GM12878 (cell line): ENCODE results near the gene ZNF678.

Source experiments
- EGR1 ChIP-seq, 2 experiments: IDR thresholded peaks; 1 replicate in 1 of 2; 2 replicates in 1 of 2; pipeline ENCODE4 v1.6.1; 2011 to 2012; ENCODE audit warnings: low read depth in 2 of 2, low read length in 2 of 2, borderline replicate concordance in 1 of 2, mild to moderate bottlenecking in 1 of 2, moderate library complexity in 1 of 2
- ETV6 ChIP-seq, 2 experiments: fragments of 450-650 bp in 1 of 2; IDR thresholded peaks in 1 of 2; conservative IDR thresholded peaks in 1 of 2; 2 replicates each; pipeline ENCODE4 v1.6.1; 2014; ENCODE audit warnings: antibody characterized with exemption in 1 of 2, borderline replicate concordance in 1 of 2, low read depth in 1 of 2, mild to moderate bottlenecking in 1 of 2, moderate library complexity in 1 of 2
- KDM1A ChIP-seq: fragments of 200-600 bp; sonication (generic); IDR thresholded peaks from 2 replicates; pipeline ENCODE4 v1.6.1; 2016; ENCODE audit warnings: borderline replicate concordance
- MXI1 ChIP-seq: fragments of 150-350 bp; IDR thresholded peaks from 2 replicates; pipeline ENCODE4 v1.6.1; 2011; ENCODE audit warnings: low read depth, mild to moderate bottlenecking, inconsistent platforms, low read length, improper control_type of control experiment
- PML ChIP-seq: IDR thresholded peaks from 2 replicates; pipeline ENCODE4 v1.6.1; 2012; ENCODE audit warnings: low read length, inconsistent platforms
- POLR2AphosphoS5 ChIP-seq: IDR thresholded peaks from 2 replicates; pipeline ENCODE4 v1.6.1; 2011; ENCODE audit warnings: mild to moderate bottlenecking, low read length, inconsistent platforms
- TBL1XR1 ChIP-seq: IDR thresholded peaks from 2 replicates; pipeline ENCODE4 v1.6.1; 2012; ENCODE audit warnings: low read depth, low read length, improper control_type of control experiment
- TCF12 ChIP-seq: IDR thresholded peaks from 2 replicates; pipeline ENCODE4 v1.6.1; 2011; ENCODE audit warnings: low read depth, mild to moderate bottlenecking, low read length
- YBX1 ChIP-seq: fragments of 450-650 bp; IDR thresholded peaks from 2 replicates; pipeline ENCODE4 v1.6.1; 2016; ENCODE audit warnings: antibody characterized with exemption
- TF ChIP-seq, protein P1 (sequence below), 3 experiments: IDR thresholded peaks in 2 of 3; conservative IDR thresholded peaks in 1 of 3; 2 replicates each; pipeline ENCODE4 v1.5.1; 2011; ENCODE audit warnings: low read depth in 3 of 3, low read length in 3 of 3, mild to moderate bottlenecking in 3 of 3, control low read depth in 2 of 3, moderate library complexity in 2 of 3, inconsistent platforms in 1 of 3, mixed read lengths in 1 of 3; ENCODE audit not compliant: control insufficient read depth in 2 of 3, insufficient read depth in 1 of 3; ENCODE audit errors: extremely low read depth in 1 of 3
- TF ChIP-seq, protein P2 (sequence below): IDR thresholded peaks from 2 replicates; pipeline ENCODE4 v1.6.1; 2011; ENCODE audit warnings: borderline replicate concordance, low read depth, mild to moderate bottlenecking, moderate library complexity, low read length; ENCODE audit not compliant: insufficient read depth, poor library complexity, severe bottlenecking
- TF ChIP-seq, protein P3 (sequence below): IDR thresholded peaks from 2 replicates; pipeline ENCODE4 v1.6.1; 2012; ENCODE audit warnings: mild to moderate bottlenecking, low read depth, low read length

DNA sequence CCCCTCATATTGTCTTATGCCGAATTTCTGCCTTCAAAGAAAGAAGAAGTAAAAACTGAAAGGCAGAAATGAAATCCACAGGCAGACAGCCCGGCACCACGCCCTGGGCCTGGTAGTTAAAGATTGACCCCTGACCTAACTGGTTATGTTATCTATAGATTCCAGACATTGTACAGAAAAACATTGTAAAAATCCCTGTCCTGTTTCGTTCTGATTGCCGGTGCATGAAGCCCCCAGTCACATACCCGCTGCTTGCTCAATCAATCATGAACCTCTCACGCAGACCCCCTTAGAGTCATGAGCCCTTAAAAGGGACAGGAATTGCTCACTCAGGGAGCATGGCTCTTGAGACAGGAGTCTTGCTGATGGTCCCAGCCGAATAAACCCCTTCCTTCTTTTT is 122.5 kb downstream of the ZNF678 start:
- no peak for TF ChIP-seq TBL1XR1
- TF ChIP-seq TCF12: no peak
- no peak for TF ChIP-seq KDM1A
- no peak for TF ChIP-seq ETV6 (conservative IDR thresholded peaks at IDR 0.05 in 1 of 2, IDR thresholded peaks at IDR 0.05 in 1 of 2; ENCODE audit: borderline replicate concordance in 1 of 2, low read depth in 1 of 2)
- TF ChIP-seq, protein P1, sequence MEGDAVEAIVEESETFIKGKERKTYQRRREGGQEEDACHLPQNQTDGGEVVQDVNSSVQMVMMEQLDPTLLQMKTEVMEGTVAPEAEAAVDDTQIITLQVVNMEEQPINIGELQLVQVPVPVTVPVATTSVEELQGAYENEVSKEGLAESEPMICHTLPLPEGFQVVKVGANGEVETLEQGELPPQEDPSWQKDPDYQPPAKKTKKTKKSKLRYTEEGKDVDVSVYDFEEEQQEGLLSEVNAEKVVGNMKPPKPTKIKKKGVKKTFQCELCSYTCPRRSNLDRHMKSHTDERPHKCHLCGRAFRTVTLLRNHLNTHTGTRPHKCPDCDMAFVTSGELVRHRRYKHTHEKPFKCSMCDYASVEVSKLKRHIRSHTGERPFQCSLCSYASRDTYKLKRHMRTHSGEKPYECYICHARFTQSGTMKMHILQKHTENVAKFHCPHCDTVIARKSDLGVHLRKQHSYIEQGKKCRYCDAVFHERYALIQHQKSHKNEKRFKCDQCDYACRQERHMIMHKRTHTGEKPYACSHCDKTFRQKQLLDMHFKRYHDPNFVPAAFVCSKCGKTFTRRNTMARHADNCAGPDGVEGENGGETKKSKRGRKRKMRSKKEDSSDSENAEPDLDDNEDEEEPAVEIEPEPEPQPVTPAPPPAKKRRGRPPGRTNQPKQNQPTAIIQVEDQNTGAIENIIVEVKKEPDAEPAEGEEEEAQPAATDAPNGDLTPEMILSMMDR (IDR thresholded peaks at IDR 0.05 in 2 of 3, conservative IDR thresholded peaks at IDR 0.05 in 1 of 3; ENCODE audit: control insufficient read depth in 2 of 3, extremely low read depth in 1 of 3, insufficient read depth in 1 of 3, low read depth in 3 of 3, low read length in 3 of 3): no peak
- TF ChIP-seq MXI1: no peak
- no peak for TF ChIP-seq YBX1
- TF ChIP-seq PML: no peak
- TF ChIP-seq, protein P2, sequence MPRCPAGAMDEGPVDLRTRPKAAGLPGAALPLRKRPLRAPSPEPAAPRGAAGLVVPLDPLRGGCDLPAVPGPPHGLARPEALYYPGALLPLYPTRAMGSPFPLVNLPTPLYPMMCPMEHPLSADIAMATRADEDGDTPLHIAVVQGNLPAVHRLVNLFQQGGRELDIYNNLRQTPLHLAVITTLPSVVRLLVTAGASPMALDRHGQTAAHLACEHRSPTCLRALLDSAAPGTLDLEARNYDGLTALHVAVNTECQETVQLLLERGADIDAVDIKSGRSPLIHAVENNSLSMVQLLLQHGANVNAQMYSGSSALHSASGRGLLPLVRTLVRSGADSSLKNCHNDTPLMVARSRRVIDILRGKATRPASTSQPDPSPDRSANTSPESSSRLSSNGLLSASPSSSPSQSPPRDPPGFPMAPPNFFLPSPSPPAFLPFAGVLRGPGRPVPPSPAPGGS: no peak
- TF ChIP-seq, protein P3, sequence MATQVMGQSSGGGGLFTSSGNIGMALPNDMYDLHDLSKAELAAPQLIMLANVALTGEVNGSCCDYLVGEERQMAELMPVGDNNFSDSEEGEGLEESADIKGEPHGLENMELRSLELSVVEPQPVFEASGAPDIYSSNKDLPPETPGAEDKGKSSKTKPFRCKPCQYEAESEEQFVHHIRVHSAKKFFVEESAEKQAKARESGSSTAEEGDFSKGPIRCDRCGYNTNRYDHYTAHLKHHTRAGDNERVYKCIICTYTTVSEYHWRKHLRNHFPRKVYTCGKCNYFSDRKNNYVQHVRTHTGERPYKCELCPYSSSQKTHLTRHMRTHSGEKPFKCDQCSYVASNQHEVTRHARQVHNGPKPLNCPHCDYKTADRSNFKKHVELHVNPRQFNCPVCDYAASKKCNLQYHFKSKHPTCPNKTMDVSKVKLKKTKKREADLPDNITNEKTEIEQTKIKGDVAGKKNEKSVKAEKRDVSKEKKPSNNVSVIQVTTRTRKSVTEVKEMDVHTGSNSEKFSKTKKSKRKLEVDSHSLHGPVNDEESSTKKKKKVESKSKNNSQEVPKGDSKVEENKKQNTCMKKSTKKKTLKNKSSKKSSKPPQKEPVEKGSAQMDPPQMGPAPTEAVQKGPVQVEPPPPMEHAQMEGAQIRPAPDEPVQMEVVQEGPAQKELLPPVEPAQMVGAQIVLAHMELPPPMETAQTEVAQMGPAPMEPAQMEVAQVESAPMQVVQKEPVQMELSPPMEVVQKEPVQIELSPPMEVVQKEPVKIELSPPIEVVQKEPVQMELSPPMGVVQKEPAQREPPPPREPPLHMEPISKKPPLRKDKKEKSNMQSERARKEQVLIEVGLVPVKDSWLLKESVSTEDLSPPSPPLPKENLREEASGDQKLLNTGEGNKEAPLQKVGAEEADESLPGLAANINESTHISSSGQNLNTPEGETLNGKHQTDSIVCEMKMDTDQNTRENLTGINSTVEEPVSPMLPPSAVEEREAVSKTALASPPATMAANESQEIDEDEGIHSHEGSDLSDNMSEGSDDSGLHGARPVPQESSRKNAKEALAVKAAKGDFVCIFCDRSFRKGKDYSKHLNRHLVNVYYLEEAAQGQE: no peak
- TF ChIP-seq EGR1 (IDR thresholded peaks at IDR 0.05; ENCODE audit: borderline replicate concordance in 1 of 2, low read depth in 2 of 2, low read length in 2 of 2): no peak
- no peak for TF ChIP-seq POLR2AphosphoS5
